Upper lobe of left lung (tissue), 6 donors: Measurements from ENCODE around the gene MOSMO. TPM values are rescaled to one million over a fixed set of nuclear protein-coding genes. Genes with fewer than 3 reads are reported as not detected.

Experiments
- ATAC-seq, 2 donors: fragments of 200-7000 bp; cut with Tn5 transposase; one replicate each; pipeline ENCODE4 v1.9.1; 2022; ENCODE audit warnings: mild to moderate bottlenecking in 2 of 2, moderate library complexity in 2 of 2; ENCODE audit not compliant: low FRiP score in 2 of 2
- DNase-seq, 2 donors: peaks; one replicate each; pipeline ENCODE4 v3.0.0-alpha.2; 2019 to 2020
- H3K27ac ChIP-seq, 4 donors: fragments of 200-600 bp; sonication (generic); one replicate each; pipeline ENCODE4 v1.5.1; 2016 to 2019
- H3K27me3 ChIP-seq, 4 donors: fragments of 200-600 bp; sonication (generic); one replicate each; pipeline ENCODE4 v1.5.1; 2017 to 2019
- H3K36me3 ChIP-seq, 4 donors: fragments of 200-600 bp; sonication (generic); one replicate each; pipeline ENCODE4 v1.5.1; 2016 to 2019
- H3K4me1 ChIP-seq, 4 donors: fragments of 200-600 bp; sonication (generic); one replicate each; pipeline ENCODE4 v1.5.1; 2018 to 2019
- H3K4me3 ChIP-seq, 4 donors: fragments of 200-600 bp; sonication (generic); one replicate each; pipeline ENCODE4 v1.5.1; 2017 to 2019; ENCODE audit warnings: mild to moderate bottlenecking in 2 of 4, moderate library complexity in 1 of 4
- H3K9me3 ChIP-seq, 4 donors: fragments of 200-600 bp; sonication (generic); one replicate each; pipeline ENCODE4 v1.5.1; 2018 to 2019
- EP300 ChIP-seq, 4 donors: sonication (generic); formaldehyde crosslinking; IDR thresholded peaks; one replicate each; pipeline ENCODE4 v1.5.1; 2017; ENCODE audit warnings: antibody characterized with exemption in 4 of 4, control low read depth in 2 of 4
- POLR2A ChIP-seq, 4 donors: fragments of 450-650 bp; IDR thresholded peaks; one replicate each; pipeline ENCODE4 v1.5.1; 2016 to 2017; ENCODE audit warnings: antibody characterized with exemption in 4 of 4, mild to moderate bottlenecking in 2 of 4
- POLR2AphosphoS5 ChIP-seq, 2 donors: sonication (generic); formaldehyde crosslinking; IDR thresholded peaks; one replicate each; pipeline ENCODE4 v1.5.1; 2017; ENCODE audit warnings: antibody characterized with exemption in 2 of 2
- WGBS, 2 donors: methylation state at CpG; one replicate each; pipeline ENCODE4 v1.1.5; 2017 to 2018; 5-methylcytosine and 5-hydroxymethylcytosine counted together
- total RNA-seq, 6 donors: library from RNA; depleted of rRNA in 4 of 6; stranded (reverse); fragments of >200 nt in 4 of 6; gene quantifications; one replicate each; pipeline versions ENCODE4 v1.1.0 to v1.2.1, GENCODE V29; 2016 to 2021
- TF ChIP-seq, protein P1 (sequence below), 6 experiments: fragments of 450-650 bp in 4 of 6; fragments of 200-600 bp in 2 of 6; sonication (generic) in 2 of 6; IDR thresholded peaks; one replicate each; pipeline ENCODE4 v1.5.1; 2016 to 2019; ENCODE audit warnings: antibody characterized with exemption in 6 of 6
- donor health status: DM: no; HTN: no; CAD: no; lungs with moderate emphysema.
- donor health status: DM: no; HTN: yes; CAD: no; lungs with severe emphysema.

Gene MOSMO
- total RNA-seq, 6 donors from 2014 or later = 10.8 to 24.6 (median 15.9) TPM

DNA sequence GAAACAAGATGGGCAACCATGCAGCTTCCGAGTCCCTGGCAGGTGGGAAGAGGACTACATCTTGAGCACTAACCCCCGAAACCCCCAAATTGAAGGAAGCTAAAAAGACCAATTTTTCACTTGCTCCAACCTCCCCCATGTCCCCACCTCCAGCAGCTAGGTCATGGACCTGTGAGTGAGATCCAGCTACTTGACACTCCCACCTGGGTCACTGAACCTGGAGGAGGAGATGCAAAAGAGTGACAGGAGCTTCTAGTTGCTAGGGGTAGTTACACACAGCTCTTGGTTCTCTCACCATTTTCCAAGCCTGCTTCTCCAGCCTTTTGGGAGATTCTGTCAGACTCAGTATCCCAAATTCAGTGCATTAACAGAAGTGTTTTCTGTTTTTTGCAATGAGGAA is 18.2 kb upstream of the MOSMO start:
- WGBS, 2 donors = 87 to 100% methylated on average over 2 of the region's 2 CpGs
- Histone ChIP-seq H3K27ac (no peak overlapping the region), H3K27me3 (no peaks in the 10 kb centered on the region), H3K36me3 (peaks cover 0 to 7% (median under 1%) of the 10 kb centered on the region in 4 donors), H3K9me3 (no peaks in the 10 kb centered on the region), H3K4me3 (no peak overlapping the region), H3K4me1 (peaks cover 8 to 12% (median 10%) of the 10 kb centered on the region in 4 donors)
- DNase-seq = no peak
- TF ChIP-seq POLR2A (IDR thresholded peaks at IDR 0.05) = no peak
- TF ChIP-seq, protein P1, sequence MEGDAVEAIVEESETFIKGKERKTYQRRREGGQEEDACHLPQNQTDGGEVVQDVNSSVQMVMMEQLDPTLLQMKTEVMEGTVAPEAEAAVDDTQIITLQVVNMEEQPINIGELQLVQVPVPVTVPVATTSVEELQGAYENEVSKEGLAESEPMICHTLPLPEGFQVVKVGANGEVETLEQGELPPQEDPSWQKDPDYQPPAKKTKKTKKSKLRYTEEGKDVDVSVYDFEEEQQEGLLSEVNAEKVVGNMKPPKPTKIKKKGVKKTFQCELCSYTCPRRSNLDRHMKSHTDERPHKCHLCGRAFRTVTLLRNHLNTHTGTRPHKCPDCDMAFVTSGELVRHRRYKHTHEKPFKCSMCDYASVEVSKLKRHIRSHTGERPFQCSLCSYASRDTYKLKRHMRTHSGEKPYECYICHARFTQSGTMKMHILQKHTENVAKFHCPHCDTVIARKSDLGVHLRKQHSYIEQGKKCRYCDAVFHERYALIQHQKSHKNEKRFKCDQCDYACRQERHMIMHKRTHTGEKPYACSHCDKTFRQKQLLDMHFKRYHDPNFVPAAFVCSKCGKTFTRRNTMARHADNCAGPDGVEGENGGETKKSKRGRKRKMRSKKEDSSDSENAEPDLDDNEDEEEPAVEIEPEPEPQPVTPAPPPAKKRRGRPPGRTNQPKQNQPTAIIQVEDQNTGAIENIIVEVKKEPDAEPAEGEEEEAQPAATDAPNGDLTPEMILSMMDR (IDR thresholded peaks at IDR 0.05) = no peak
- no peak for TF ChIP-seq EP300 (IDR thresholded peaks at IDR 0.05)
- TF ChIP-seq POLR2AphosphoS5 (IDR thresholded peaks at IDR 0.05) = no peak
- no peak for ATAC-seq

DNA sequence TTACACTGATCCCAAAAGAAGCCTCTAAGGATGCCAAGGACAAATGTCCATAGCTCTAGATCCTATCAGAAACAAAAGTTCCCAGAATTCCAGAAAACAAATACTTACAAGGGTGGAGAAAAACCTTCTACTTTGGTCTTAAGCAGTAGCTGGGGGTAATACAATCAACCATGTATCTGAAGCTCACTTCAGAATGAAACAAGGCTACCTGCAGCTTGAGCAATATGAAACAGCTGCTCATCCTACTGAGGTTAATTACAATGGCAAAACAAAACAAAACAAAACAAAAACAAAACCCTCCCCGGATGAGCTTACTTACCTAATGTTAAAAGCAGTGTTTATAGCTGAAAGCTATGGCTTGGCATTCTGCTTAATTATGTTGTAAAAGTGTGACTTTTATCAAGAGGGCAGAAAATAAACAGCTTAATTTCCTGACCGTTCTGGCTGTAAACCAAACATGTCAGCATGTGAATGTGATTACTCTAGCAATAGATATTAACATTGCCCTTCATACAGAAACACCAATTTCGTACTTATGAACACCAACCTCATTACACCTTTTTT is 17.4 kb upstream of the MOSMO start:
- Histone ChIP-seq H3K36me3 (peaks cover 0 to under 1% (median 0%) of the 10 kb centered on the region in 4 donors), H3K4me1 (peaks cover 8 to 12% (median 10%) of the 10 kb centered on the region in 4 donors), H3K9me3 (no peaks in the 10 kb centered on the region), H3K27me3 (no peaks in the 10 kb centered on the region), H3K27ac (no peak overlapping the region), H3K4me3 (no peak overlapping the region)
- TF ChIP-seq EP300 (IDR thresholded peaks at IDR 0.05) (no peak), POLR2AphosphoS5 (IDR thresholded peaks at IDR 0.05) (no peak), POLR2A (IDR thresholded peaks at IDR 0.05) (no peak)
- TF ChIP-seq, protein P1 (IDR thresholded peaks at IDR 0.05) = no peak
- no peak for ATAC-seq
- WGBS, 2 donors = 42 to 54% methylated on average over 3 of the region's 3 CpGs
- DNase-seq = no peak

DNA sequence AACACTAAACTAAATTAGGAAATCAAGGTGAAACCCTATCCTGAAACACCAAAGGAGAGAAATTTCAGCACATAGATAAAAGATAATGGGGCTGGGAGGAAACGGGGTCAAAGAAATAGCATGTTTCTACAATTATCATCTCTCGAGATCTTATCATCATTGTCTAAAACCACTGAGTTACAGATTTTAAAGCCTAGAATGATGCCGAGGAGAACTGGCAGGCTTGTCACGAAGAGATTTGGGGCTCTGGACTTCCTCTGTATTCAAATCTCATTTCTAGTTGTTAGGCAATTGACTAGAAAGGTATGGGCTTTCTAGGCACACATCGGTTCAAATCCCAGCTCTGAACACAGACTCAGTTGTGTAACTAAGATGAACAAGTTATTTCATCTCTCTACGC is 16.3 kb upstream of the MOSMO start:
- ATAC-seq (no peak), DNase-seq (no peak)
- WGBS, 2 donors = 76 to 83% methylated on average over 6 of the region's 6 CpGs
- Histone ChIP-seq H3K36me3 (no peaks in the 10 kb centered on the region), H3K27ac (no peak overlapping the region), H3K9me3 (no peaks in the 10 kb centered on the region), H3K4me3 (no peak overlapping the region), H3K27me3 (no peaks in the 10 kb centered on the region), H3K4me1 (peaks cover 5 to 12% (median 10%) of the 10 kb centered on the region in 4 donors)
- no peak for TF ChIP-seq POLR2AphosphoS5 (IDR thresholded peaks at IDR 0.05)
- no peak for TF ChIP-seq EP300 (IDR thresholded peaks at IDR 0.05)
- TF ChIP-seq, protein P1 (IDR thresholded peaks at IDR 0.05) = no peak
- TF ChIP-seq POLR2A (IDR thresholded peaks at IDR 0.05) = no peak

DNA sequence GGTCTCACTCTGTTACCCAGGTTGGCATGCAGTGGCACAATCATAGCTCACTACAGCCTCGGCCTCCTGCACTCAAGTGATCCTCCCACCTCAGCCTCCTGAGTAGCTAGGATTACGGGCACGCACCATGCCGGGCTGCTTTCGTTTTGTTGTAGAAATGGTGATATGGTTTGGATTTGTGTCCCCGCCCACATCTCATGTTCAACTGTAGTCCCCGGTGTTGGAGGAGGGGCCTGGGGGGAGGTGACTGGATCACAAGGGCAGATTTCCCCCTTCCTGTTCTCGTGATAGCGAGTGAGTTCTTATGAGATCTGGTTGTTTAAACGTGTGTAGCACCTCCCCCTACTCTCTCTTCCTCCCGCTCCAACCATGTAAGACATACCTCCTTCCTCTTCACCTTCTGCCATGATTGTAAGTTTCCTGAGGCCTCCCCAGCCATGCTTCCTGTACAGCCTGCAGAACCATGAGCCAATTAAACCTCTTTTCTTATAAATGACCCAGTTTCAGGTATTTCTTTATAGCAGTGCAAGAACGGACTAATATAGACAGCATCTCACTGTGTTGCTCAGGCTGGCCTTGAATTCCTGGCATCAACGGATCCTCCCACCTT is 12.9 kb upstream of the MOSMO start:
- DNase-seq (no peak), ATAC-seq (no peak)
- H3K36me3 ChIP-seq = no peaks in the 10 kb centered on the region
- H3K9me3 ChIP-seq = no peaks in the 10 kb centered on the region
- no peak for TF ChIP-seq EP300 (IDR thresholded peaks at IDR 0.05)
- TF ChIP-seq, protein P1 (IDR thresholded peaks at IDR 0.05) = no peak
- no peak for TF ChIP-seq POLR2AphosphoS5 (IDR thresholded peaks at IDR 0.05)
- no peak for TF ChIP-seq POLR2A (IDR thresholded peaks at IDR 0.05)
- H3K4me3 ChIP-seq = no peak overlapping the region
- peaks cover 0 to 12% (median 9%) of the 10 kb centered on the region in 4 donors for H3K4me1 ChIP-seq
- no peak overlapping the region for H3K27ac ChIP-seq
- 87% methylated on average over 13 of the region's 13 CpGs for WGBS, 2 donors
- no peaks in the 10 kb centered on the region for H3K27me3 ChIP-seq
